ENCODE data around the gene CXCR4.

DNA sequence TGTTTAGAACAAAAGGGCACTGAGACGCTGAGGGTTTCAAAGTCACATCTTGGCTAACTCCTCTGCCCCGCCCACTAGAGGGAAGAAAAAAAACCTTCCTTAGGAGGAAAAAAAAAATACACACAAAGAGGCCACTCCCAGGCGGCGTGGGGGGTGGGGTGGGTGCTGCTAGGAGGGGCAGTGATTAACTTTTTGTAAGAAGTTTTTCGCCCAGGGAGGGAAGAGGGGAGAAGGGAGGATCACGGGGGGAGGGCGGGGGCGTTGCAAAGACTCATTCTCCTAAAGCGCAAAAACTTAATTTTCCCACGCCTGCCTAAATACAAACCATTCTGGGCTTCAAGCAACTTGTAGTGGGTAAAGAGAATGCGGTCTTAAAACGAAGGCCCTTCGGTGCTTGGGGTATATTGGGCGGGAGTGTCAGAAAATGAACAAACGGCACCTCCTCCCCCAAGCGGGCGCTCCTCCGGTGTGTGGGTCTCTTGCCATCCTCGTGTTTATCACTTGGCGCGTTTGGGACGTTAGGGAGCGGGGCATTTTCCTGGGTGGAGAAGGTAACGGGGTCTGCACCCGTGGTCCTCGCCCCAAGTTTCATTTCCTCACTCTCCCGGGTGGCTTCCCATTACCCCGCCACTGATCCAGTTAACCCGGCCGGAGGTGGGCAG, 1.7 kb downstream of the CXCR4 start:
- TF ChIP-seq TAF1 (IDR thresholded peaks at IDR 0.05; ENCODE audit: borderline replicate concordance, low read depth, low read length) (no peak), POLR2A (IDR thresholded peaks at IDR 0.05; ENCODE audit: low read depth, low read length) (no peak), POLR2AphosphoS5 (IDR thresholded peaks at IDR 0.05; ENCODE audit: low read depth, low read length) (no peak; the same call in 1 of the 2 replicates)
